IMR-90 (cell line): ENCODE measurements around the gene PNMA1. TPM values are rescaled to one million over a fixed set of nuclear protein-coding genes. Genes with fewer than 3 reads are reported as not detected.

Experiments used
- ATAC-seq: fragments of 200-7000 bp; cut with Tn5 transposase; 2 replicates; pipeline ENCODE4 v1.9.1; 2020; ENCODE audit warnings: low read depth, mild to moderate bottlenecking, moderate library complexity
- BruUV-seq: library from RNA; stranded (reverse); fragments of 400-500 nt; replicated peaks from 2 replicates; lab custom pipeline; 2021; lab: Mats Ljungman, UMichigan
- CTCF ChIA-PET: fragments of 300-600 bp; formaldehyde crosslinking; extraction: SDS; loops from one replicate; lab custom pipeline; 2021; ENCODE audit warnings: antibody characterized with exemption; lab: Yijun Ruan, JAX
- POLR2A ChIA-PET: fragments of 300-600 bp; sonication (Branson Sonifier 250); formaldehyde crosslinking; loops from one replicate; lab custom pipeline; 2022; ENCODE audit warnings: antibody characterized with exemption; ENCODE audit not compliant: unreplicated experiment; lab: Charles Lee
- DNase-seq: peaks from one replicate; pipeline ENCODE4 v3.0.0; 2013
- H2AFZ ChIP-seq: replicated peaks from 2 replicates; pipeline ENCODE3; 2013; ENCODE audit warnings: low read length, mild to moderate bottlenecking; ENCODE audit not compliant: poor library complexity
- H2AK5ac ChIP-seq: 2 replicates; pipeline ENCODE4 v1.6.1; 2013; ENCODE audit warnings: low read depth, low read length, inconsistent platforms
- H2AK9ac ChIP-seq: replicated peaks from 2 replicates; pipeline ENCODE3; 2013; ENCODE audit warnings: mild to moderate bottlenecking, low read depth, low read length, moderate library complexity; ENCODE audit not compliant: poor library complexity
- H2BK120ac ChIP-seq: 2 replicates; pipeline ENCODE4 v1.6.1; 2013; ENCODE audit warnings: low read depth, low read length, inconsistent platforms
- H2BK15ac ChIP-seq: 3 replicates; pipeline ENCODE4 v1.6.1; 2013; ENCODE audit warnings: low read depth, low read length, inconsistent platforms
- H2BK20ac ChIP-seq: 2 replicates; pipeline ENCODE4 v1.6.1; 2013; ENCODE audit warnings: low read depth, mild to moderate bottlenecking, inconsistent platforms, low read length, moderate library complexity
- H2BK5ac ChIP-seq: 2 replicates; pipeline ENCODE4 v1.6.1; 2013; ENCODE audit warnings: mild to moderate bottlenecking, low read depth, low read length, inconsistent platforms; ENCODE audit not compliant: poor library complexity, severe bottlenecking
- H3K14ac ChIP-seq: replicated peaks from 2 replicates; pipeline ENCODE4 v1.6.1; 2013; ENCODE audit warnings: low read depth, low read length, inconsistent platforms
- H3K18ac ChIP-seq: 2 replicates; pipeline ENCODE4 v1.6.1; 2013; ENCODE audit warnings: low read depth, low read length, control low read depth
- H3K23ac ChIP-seq: 2 replicates; pipeline ENCODE4 v1.6.1; 2013; ENCODE audit warnings: low read depth, low read length, inconsistent platforms
- H3K27ac ChIP-seq: 2 replicates; pipeline ENCODE4 v1.5.1; 2013; ENCODE audit warnings: mild to moderate bottlenecking, control low read depth, low read length; ENCODE audit not compliant: insufficient read depth
- H3K27me3 ChIP-seq: 2 replicates; pipeline ENCODE4 v1.6.1; 2013; ENCODE audit warnings: low read length; ENCODE audit not compliant: control insufficient read depth, insufficient read depth
- H3K36me3 ChIP-seq: 2 replicates; pipeline ENCODE4 v1.6.1; 2013; ENCODE audit warnings: low read length, mixed read lengths; ENCODE audit not compliant: control insufficient read depth, insufficient read depth
- H3K4ac ChIP-seq: 2 replicates; pipeline ENCODE4 v1.6.1; 2013; ENCODE audit warnings: low read depth, low read length, inconsistent platforms
- H3K4me1 ChIP-seq: 2 replicates; pipeline ENCODE4 v1.6.1; 2013; ENCODE audit warnings: low read length, mixed read lengths; ENCODE audit not compliant: control insufficient read depth, insufficient read depth
- H3K4me2 ChIP-seq: 2 replicates; pipeline ENCODE4 v1.6.1; 2013; ENCODE audit warnings: low read depth, mild to moderate bottlenecking, control low read depth, low read length, moderate library complexity
- H3K4me3 ChIP-seq: 2 replicates; pipeline ENCODE4 v1.5.1; 2013; ENCODE audit warnings: low read depth, mild to moderate bottlenecking, control low read depth, low read length, moderate library complexity; ENCODE audit not compliant: insufficient read depth
- H3K56ac ChIP-seq: 2 replicates; pipeline ENCODE4 v1.6.1; 2013; ENCODE audit warnings: low read length, inconsistent platforms; ENCODE audit not compliant: insufficient read depth; ENCODE audit errors: extremely low read depth
- H3K79me1 ChIP-seq, 2 experiments: 2 replicates each; pipeline ENCODE4 v1.6.1; 2013; ENCODE audit warnings: low read length in 2 of 2, inconsistent platforms in 1 of 2, low read depth in 1 of 2
- H3K9ac ChIP-seq: 2 replicates; pipeline ENCODE4 v1.6.1; 2013; ENCODE audit warnings: low read depth, low read length, control low read depth
- H3K9me1 ChIP-seq: 2 replicates; pipeline ENCODE4 v1.6.1; 2013; ENCODE audit warnings: low read length, inconsistent platforms; ENCODE audit not compliant: insufficient read depth
- H3K9me3 ChIP-seq: 2 replicates; pipeline ENCODE4 v1.6.1; 2013; ENCODE audit warnings: low read length; ENCODE audit not compliant: control insufficient read depth, insufficient read depth
- H4K20me1 ChIP-seq: 2 replicates; pipeline ENCODE4 v1.6.1; 2013; ENCODE audit warnings: low read length, inconsistent platforms; ENCODE audit not compliant: insufficient read depth
- H4K5ac ChIP-seq: 2 replicates; pipeline ENCODE4 v1.6.1; 2013; ENCODE audit warnings: mild to moderate bottlenecking, low read depth, low read length, control low read depth
- H4K8ac ChIP-seq, 2 experiments: 2 replicates each; pipeline ENCODE4 v1.6.1; 2013; ENCODE audit warnings: low read depth in 2 of 2, low read length in 2 of 2, control low read depth in 1 of 2, inconsistent platforms in 1 of 2
- H4K91ac ChIP-seq: 2 replicates; pipeline ENCODE4 v1.6.1; 2013; ENCODE audit warnings: low read depth, low read length, inconsistent platforms; ENCODE audit not compliant: insufficient read depth
- ELK1 ChIP-seq: fragments of 150-350 bp; IDR thresholded peaks from 2 replicates; pipeline ENCODE4 v1.6.1; 2016; ENCODE audit warnings: low read depth, mild to moderate bottlenecking, low read length, moderate library complexity, borderline replicate concordance
- FOS ChIP-seq: fragments of 150-350 bp; IDR thresholded peaks from 2 replicates; pipeline ENCODE4 v1.6.1; 2016; ENCODE audit warnings: low read depth, low read length
- MAFK ChIP-seq: IDR thresholded peaks from 2 replicates; pipeline ENCODE4 v1.6.1; 2012; ENCODE audit warnings: low read depth, low read length, improper control_type of control experiment
- MAZ ChIP-seq: IDR thresholded peaks from 2 replicates; pipeline ENCODE4 v1.6.1; 2012; ENCODE audit warnings: low read depth, mild to moderate bottlenecking, low read length, improper control_type of control experiment, moderate library complexity, borderline replicate concordance
- NFE2L2 ChIP-seq: fragments of 150-350 bp; IDR thresholded peaks from 2 replicates; pipeline ENCODE4 v1.6.1; 2016; ENCODE audit warnings: low read depth, mild to moderate bottlenecking, low read length
- POLR2A ChIP-seq: IDR thresholded peaks from 2 replicates; pipeline ENCODE4 v1.6.1; 2012; ENCODE audit warnings: mild to moderate bottlenecking, low read depth, low read length
- RAD21 ChIP-seq: IDR thresholded peaks from 2 replicates; pipeline ENCODE4 v1.6.1; 2012; ENCODE audit warnings: low read length, improper control_type of control experiment
- RCOR1 ChIP-seq: IDR thresholded peaks from 2 replicates; pipeline ENCODE4 v1.6.1; 2012; ENCODE audit warnings: mild to moderate bottlenecking, low read length, improper control_type of control experiment; ENCODE audit not compliant: insufficient replicate concordance
- SMC3 ChIP-seq: fragments of 150-350 bp; IDR thresholded peaks from 2 replicates; pipeline ENCODE4 v1.6.1; 2016; ENCODE audit warnings: low read depth, mild to moderate bottlenecking, antibody characterized with exemption, low read length, moderate library complexity
- WGBS, 2 experiments: methylation state at CpG; one replicate each; pipeline versions ENCODE4 v1.1.5 to v1.1.7; 2013; ENCODE audit warnings: missing lambda C conversion rate in 2 of 2; ENCODE audit not compliant: insufficient read length in 1 of 2; ENCODE audit errors: extremely low coverage in 2 of 2; 5-methylcytosine and 5-hydroxymethylcytosine counted together
- dilution Hi-C: fragments of 300-500 bp; cut with HindIII; formaldehyde crosslinking; loops from one replicate; pipeline ENCODE4 v1.14.3; 2018; ENCODE audit warnings: low sequenced_read_pairs; ENCODE audit not compliant: unreplicated experiment
- in situ Hi-C: fragments of 300-500 bp; cut with MboI; formaldehyde crosslinking; loops from 3 replicates; pipeline ENCODE4 v1.14.3; 2019; ENCODE audit warnings: low sequenced_read_pairs, inconsistent platforms, mixed read lengths
- intact Hi-C: fragments of 100-400 bp; cut with micrococcal nuclease; formaldehyde crosslinking; loops from 2 replicates; pipeline ENCODE4 v1.10.0; 2022
- polyA plus RNA-seq, 3 experiments: library from polyadenylated mRNA; depleted of rRNA; stranded (reverse); fragments of >200 nt; gene quantifications; 2 replicates each; pipeline ENCODE4 v1.2.3, GENCODE V29; 2012; ENCODE audit warnings: low replicate concordance in 1 of 3
- total RNA-seq: library from RNA; depleted of rRNA; stranded (reverse); fragments of >200 nt; gene quantifications from 2 replicates; pipeline ENCODE4 v1.2.3, GENCODE V29; 2012

PNMA1 gene
- total and polyA plus RNA-seq, 2 of the 4 experiments (the other 2 are of a cell fraction) = 6.5 to 28.2 TPM

GRCh38 chr14:73696466-73697400 lies 17.5 kb downstream of the PNMA1 start (continued):
- TF ChIP-seq SMC3 (no peak), FOS (peak; percentile 75; the same call in 1 of the 2 replicates), RAD21 (no peak)

- no TSS peak for BruUV-seq
- no peak overlapping the region for H3K18ac ChIP-seq
- H3K4me3 ChIP-seq = no peak overlapping the region
- H2BK15ac ChIP-seq = no peak overlapping the region
- H3K27me3 ChIP-seq = no peaks in the 10 kb centered on the region
- ChIA-PET POLR2A (no interaction called here), CTCF (no interaction called here)
- no peak for TF ChIP-seq MAFK
- TF ChIP-seq ELK1 = no peak
- no peak for TF ChIP-seq POLR2A
- TF ChIP-seq RCOR1 = no peak
- TF ChIP-seq NFE2L2 = no peak
- TF ChIP-seq MAZ = no peak
- H4K8ac ChIP-seq = no peak overlapping the region
- no CpG with 5 or more reads among the region's 2 CpGs for WGBS, 2 experiments
- no peak overlapping the region for H2AK5ac ChIP-seq
- H2AFZ ChIP-seq = no peak overlapping the region
- no peaks in the 10 kb centered on the region for H3K9me3 ChIP-seq
- no peak overlapping the region for H3K4me2 ChIP-seq
- 0 out of 2 replicates have a peak overlapping the region, but pooled peaks have one; percentile 40 for H3K14ac ChIP-seq
- ATAC-seq (no peak), DNase-seq (no peak)
- no peak overlapping the region for H2BK20ac ChIP-seq
- peak overlapping the region; percentile 58 for H4K91ac ChIP-seq
- peak overlapping the region; percentile 30; the same call in 1 of the 2 replicates for H2BK120ac ChIP-seq
- intact Hi-C loops (no loop called here), in situ Hi-C loops (no loop called here), dilution Hi-C loops (no loop called here)
- H3K27ac ChIP-seq = no peak overlapping the region
- H4K20me1 ChIP-seq = no peaks in the 10 kb centered on the region
- H3K9ac ChIP-seq = no peak overlapping the region
- no peak overlapping the region; the same call in 1 of the 2 replicates for H3K4ac ChIP-seq
- H4K5ac ChIP-seq = no peak overlapping the region
- peaks cover 4% of the 10 kb centered on the region for H3K4me1 ChIP-seq
- H3K9me1 ChIP-seq = 0 out of 2 replicates have a peak, but pooled peaks cover 2% of the 10 kb centered on the region
- no peaks in the 10 kb centered on the region; a peak in 1 of 4 replicates for H3K79me1 ChIP-seq
- no peak overlapping the region for H2AK9ac ChIP-seq
- peak overlapping the region; percentile 48; the same call in 1 of the 2 replicates for H3K23ac ChIP-seq
- no peak overlapping the region for H3K56ac ChIP-seq
- H3K36me3 ChIP-seq = peaks cover 4% of the 10 kb centered on the region; the same call in 1 of the 2 replicates
- peak overlapping the region; percentile 34 for H2BK5ac ChIP-seq
Measured at GRCh38 chr14:73695997-73696396, 18.2 kb downstream of the PNMA1 start.
